ENCODE results near the gene GNB1L.

Gene GNB1L

DNA sequence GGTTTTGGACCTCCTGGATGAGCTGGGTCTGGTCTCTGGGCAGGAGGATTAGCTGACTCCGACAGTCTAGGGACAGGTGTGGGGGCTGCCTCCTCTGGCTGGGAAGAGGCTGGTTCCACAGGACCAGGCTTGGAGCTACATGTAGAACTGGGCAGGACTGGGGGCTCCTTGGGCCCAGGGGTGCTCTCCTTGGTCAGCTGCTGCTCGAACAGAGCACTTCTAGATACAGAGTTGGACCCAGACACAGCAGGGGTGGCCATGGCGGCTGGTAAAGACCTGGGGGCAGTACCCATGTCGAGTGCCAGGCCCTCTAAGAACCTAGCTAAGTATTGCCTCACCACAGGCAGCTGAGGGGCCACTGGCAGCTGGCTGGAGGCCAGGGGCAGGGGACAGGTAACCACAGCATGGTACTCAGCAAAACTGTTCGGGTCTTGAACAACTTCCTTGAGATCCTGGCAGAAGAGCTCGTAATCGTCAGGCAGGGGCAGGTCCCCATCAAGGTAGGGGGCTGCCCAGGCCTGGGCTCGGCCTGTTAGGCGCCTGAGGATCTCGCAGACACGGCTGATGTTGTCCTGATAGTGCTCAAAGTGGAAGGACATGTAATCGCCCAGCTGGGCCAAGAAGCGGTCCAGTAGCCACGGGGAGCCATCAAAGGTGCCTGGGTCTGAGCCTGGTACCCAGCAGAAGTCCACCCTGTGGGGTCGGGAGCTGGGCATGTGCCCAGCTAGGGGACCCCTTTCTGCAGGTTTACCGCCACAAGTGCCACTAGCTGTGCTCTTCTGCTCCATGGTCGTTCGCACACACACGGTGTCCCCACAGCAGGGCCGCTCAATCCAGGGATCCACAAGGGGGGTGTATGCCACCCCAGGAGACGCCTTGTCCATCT, 3.1 kb downstream of the GNB1L start:
- no peak overlapping the region for H3K27ac ChIP-seq
- no peak for TF ChIP-seq POLR2AphosphoS5 (IDR thresholded peaks at IDR 0.05; ENCODE audit: borderline replicate concordance, low read depth, low read length)
- no peak for TF ChIP-seq EZH2 (IDR thresholded peaks at IDR 0.05)
- no peak for TF ChIP-seq FOXP2 (optimal IDR thresholded peaks at IDR 0.05; ENCODE audit: control extremely low read depth, extremely low read length, insufficient read depth)
- DNase-seq (ENCODE audit: low read depth, low spot score), result no peak
- H3K9ac ChIP-seq (ENCODE audit: insufficient read length), result no peak overlapping the region
- H3K36me3 ChIP-seq (ENCODE audit: insufficient read depth, low read length), result peaks cover 34% of the 10 kb centered on the region
- H3K9me3 ChIP-seq (ENCODE audit: low read depth, low read length), result no peaks in the 10 kb centered on the region
- H3K4me3 ChIP-seq, result no peak overlapping the region

DNA sequence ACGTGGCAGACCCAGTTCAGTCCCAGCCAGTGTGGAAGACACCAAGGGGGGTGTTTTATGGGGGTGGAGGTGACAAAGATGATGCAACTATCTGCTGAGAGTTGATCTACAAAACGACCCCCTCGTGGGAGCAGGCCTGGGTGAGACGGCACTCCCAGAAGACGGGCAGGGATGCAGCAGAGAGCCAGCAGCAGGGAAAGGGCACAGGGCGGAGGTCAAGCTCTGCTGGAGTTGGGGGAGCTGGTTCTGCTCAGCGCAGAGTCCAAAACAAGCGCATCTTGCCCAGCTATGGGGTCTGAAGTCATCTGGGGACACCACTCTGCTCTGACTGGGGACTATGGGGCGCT, 3.9 kb downstream of the GNB1L start:
- TF ChIP-seq FOXP2 (optimal IDR thresholded peaks at IDR 0.05; ENCODE audit: control extremely low read depth, extremely low read length, insufficient read depth) (no peak), POLR2AphosphoS5 (IDR thresholded peaks at IDR 0.05; ENCODE audit: borderline replicate concordance, low read depth, low read length) (no peak), EZH2 (IDR thresholded peaks at IDR 0.05) (no peak)
- H3K36me3 ChIP-seq (ENCODE audit: insufficient read depth, low read length), result peaks cover 34% of the 10 kb centered on the region
- H3K9me3 ChIP-seq (ENCODE audit: low read depth, low read length), result no peaks in the 10 kb centered on the region
- H3K4me3 ChIP-seq, result no peak overlapping the region
- no peak overlapping the region; the same call in 1 of the 2 replicates for H3K27ac ChIP-seq
- no peak for DNase-seq (ENCODE audit: low read depth, low spot score)
- H3K9ac ChIP-seq (ENCODE audit: insufficient read length), result no peak overlapping the region

- H3K4me3 ChIP-seq, result no peak overlapping the region
- no peak overlapping the region for H3K9ac ChIP-seq (ENCODE audit: insufficient read length)
- no peak for DNase-seq (ENCODE audit: low read depth, low spot score)
- TF ChIP-seq FOXP2 (optimal IDR thresholded peaks at IDR 0.05; ENCODE audit: control extremely low read depth, extremely low read length, insufficient read depth) (no peak), EZH2 (IDR thresholded peaks at IDR 0.05) (no peak), POLR2AphosphoS5 (IDR thresholded peaks at IDR 0.05; ENCODE audit: borderline replicate concordance, low read depth, low read length) (no peak; the same call in 1 of the 2 replicates)
- H3K36me3 ChIP-seq (ENCODE audit: insufficient read depth, low read length), result peaks cover 34% of the 10 kb centered on the region
- H3K9me3 ChIP-seq (ENCODE audit: low read depth, low read length), result no peaks in the 10 kb centered on the region
- H3K27ac ChIP-seq, result no peak overlapping the region; the same call in 1 of the 2 replicates
These were observed 4.6 kb downstream of the GNB1L start for GRCh38 chr22:19849835-19850762.

- Histone ChIP-seq H3K36me3 (ENCODE audit: insufficient read depth, low read length) (peaks cover 34% of the 10 kb centered on the region), H3K27ac (no peak overlapping the region), H3K4me3 (no peak overlapping the region), H3K9me3 (ENCODE audit: low read depth, low read length) (no peaks in the 10 kb centered on the region), H3K9ac (ENCODE audit: insufficient read length) (no peak overlapping the region)
- no peak for DNase-seq (ENCODE audit: low read depth, low spot score)
- TF ChIP-seq POLR2AphosphoS5 (IDR thresholded peaks at IDR 0.05; ENCODE audit: borderline replicate concordance, low read depth, low read length) (peak; percentile 15; the same call in 1 of the 2 replicates), EZH2 (IDR thresholded peaks at IDR 0.05) (no peak), FOXP2 (optimal IDR thresholded peaks at IDR 0.05; ENCODE audit: control extremely low read depth, extremely low read length, insufficient read depth) (no peak)
These were observed 6.1 kb downstream of the GNB1L start for GRCh38 chr22:19848298-19849224.

DNA sequence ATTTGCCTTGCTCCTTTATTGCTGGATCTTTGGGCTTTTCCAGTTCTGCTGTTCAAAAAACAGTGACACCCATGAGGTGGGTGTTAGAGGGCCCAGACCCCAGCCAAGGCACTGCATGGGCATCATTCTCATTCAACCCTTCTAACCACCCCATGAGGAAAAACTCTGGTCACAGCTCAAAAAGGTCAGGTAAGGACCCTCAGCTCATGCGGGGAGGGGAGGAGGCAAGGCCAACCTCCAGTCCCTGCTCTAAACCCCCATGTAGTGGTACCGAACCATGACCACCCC, 7.4 kb downstream of the GNB1L start:
- no peaks in the 10 kb centered on the region for H3K9me3 ChIP-seq (ENCODE audit: low read depth, low read length)
- peaks cover 28% of the 10 kb centered on the region for H3K36me3 ChIP-seq (ENCODE audit: insufficient read depth, low read length)
- no peak for TF ChIP-seq EZH2 (IDR thresholded peaks at IDR 0.05)
- no peak for TF ChIP-seq POLR2AphosphoS5 (IDR thresholded peaks at IDR 0.05; ENCODE audit: borderline replicate concordance, low read depth, low read length)
- no peak for TF ChIP-seq FOXP2 (optimal IDR thresholded peaks at IDR 0.05; ENCODE audit: control extremely low read depth, extremely low read length, insufficient read depth)
- no peak overlapping the region for H3K4me3 ChIP-seq
- no peak overlapping the region for H3K9ac ChIP-seq (ENCODE audit: insufficient read length)
- DNase-seq (ENCODE audit: low read depth, low spot score), result no peak
- H3K27ac ChIP-seq, result no peak overlapping the region

- H3K9ac ChIP-seq (ENCODE audit: insufficient read length), result no peak overlapping the region
- no peak overlapping the region for H3K4me3 ChIP-seq
- no peak overlapping the region for H3K27ac ChIP-seq
- peaks cover 23% of the 10 kb centered on the region for H3K36me3 ChIP-seq (ENCODE audit: insufficient read depth, low read length)
- no peaks in the 10 kb centered on the region for H3K9me3 ChIP-seq (ENCODE audit: low read depth, low read length)
- DNase-seq (ENCODE audit: low read depth, low spot score), result no peak
- TF ChIP-seq POLR2AphosphoS5 (IDR thresholded peaks at IDR 0.05; ENCODE audit: borderline replicate concordance, low read depth, low read length), result no peak
- no peak for TF ChIP-seq FOXP2 (optimal IDR thresholded peaks at IDR 0.05; ENCODE audit: control extremely low read depth, extremely low read length, insufficient read depth)
- no peak for TF ChIP-seq EZH2 (IDR thresholded peaks at IDR 0.05)
These were observed 7.9 kb downstream of the GNB1L start for GRCh38 chr22:19846620-19847344.

DNA sequence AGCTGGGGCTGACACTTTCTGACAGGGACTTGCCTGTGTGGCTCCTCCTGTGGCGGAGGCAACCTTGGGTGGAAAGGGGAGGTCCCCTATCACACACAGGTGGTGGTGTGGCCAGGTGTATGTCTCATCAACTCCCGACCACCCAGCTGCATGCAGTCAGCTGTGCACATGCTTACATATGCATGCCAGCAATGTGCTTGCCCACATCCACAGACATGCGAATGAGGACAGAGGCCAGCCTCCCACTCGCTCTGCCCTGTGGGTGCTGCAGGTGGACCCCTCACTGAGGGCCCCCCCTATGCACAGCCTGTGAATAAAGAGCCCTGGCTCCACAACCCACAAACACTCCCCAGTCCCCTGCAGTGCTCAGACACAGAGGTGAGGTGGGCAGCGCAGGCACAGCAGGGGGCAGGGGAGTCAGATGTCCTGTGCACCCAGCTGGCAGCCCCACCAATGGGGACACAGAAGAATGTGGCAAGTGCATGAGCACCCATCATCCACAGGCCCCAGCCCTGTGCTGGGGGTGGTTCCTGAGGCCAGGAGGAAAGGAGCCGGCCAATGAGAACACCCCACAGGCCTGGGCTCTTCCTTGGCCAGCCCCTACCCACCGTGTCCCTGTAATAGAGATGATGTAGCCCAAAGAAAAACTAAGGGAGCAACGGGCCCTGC, 9.5 kb downstream of the GNB1L start:
- TF ChIP-seq POLR2AphosphoS5 (IDR thresholded peaks at IDR 0.05; ENCODE audit: borderline replicate concordance, low read depth, low read length) (no peak), FOXP2 (optimal IDR thresholded peaks at IDR 0.05; ENCODE audit: control extremely low read depth, extremely low read length, insufficient read depth) (no peak), EZH2 (IDR thresholded peaks at IDR 0.05) (no peak)
- Histone ChIP-seq H3K27ac (no peak overlapping the region), H3K9ac (ENCODE audit: insufficient read length) (no peak overlapping the region), H3K9me3 (ENCODE audit: low read depth, low read length) (no peaks in the 10 kb centered on the region), H3K4me3 (no peak overlapping the region), H3K36me3 (ENCODE audit: insufficient read depth, low read length) (peaks cover 7% of the 10 kb centered on the region; the same call in 1 of the 2 replicates)
- no peak for DNase-seq (ENCODE audit: low read depth, low spot score)

Measured in SK-N-MC (cell line).